ENCODE data around the gene LINC00305. TPM values are rescaled to one million over a fixed set of nuclear protein-coding genes. Genes with fewer than 3 reads are reported as not detected.

Gene LINC00305
- total and polyA plus RNA-seq, 2 of the 8 experiments (the other 6 are each of a cell fraction or from before 2014, with no cell fraction given): not detected

DNA sequence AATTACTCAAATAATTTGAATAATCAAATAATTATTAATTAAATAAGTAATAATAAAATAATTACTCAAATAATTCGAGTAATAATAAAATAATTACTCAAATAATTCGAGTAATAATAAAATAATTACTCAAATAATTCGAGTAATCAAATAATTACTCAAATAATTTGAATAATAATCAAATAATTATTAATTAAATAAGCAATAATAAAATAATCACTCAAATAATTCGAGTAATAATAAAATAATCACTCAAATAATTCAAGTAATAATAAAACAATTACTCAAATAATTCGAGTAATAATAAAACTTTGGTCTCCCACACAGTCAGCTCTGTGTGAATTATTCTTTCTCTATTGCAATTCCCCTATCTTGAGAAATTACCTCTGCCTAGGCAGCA lies 30.0 kb upstream of the LINC00305 start (continued):
- TF ChIP-seq CTBP2 (IDR thresholded peaks at IDR 0.05; ENCODE audit: borderline replicate concordance, insufficient read depth, insufficient read length, low read length) (no peak), POU5F1 (IDR thresholded peaks at IDR 0.05; ENCODE audit: low read depth, low read length) (no peak), YY1 (IDR thresholded peaks at IDR 0.05; ENCODE audit: low read depth, low read length) (no peak), KDM5A (IDR thresholded peaks at IDR 0.05; ENCODE audit: low read length) (no peak), EP300 (IDR thresholded peaks at IDR 0.05; ENCODE audit: borderline replicate concordance in 1 of 2, low read depth in 2 of 2, low read length in 2 of 2) (no peak)
